T-helper 9 cell (primary cell): Measurements from ENCODE around the gene SECISBP2.

ENCODE experiments used
- DNase-seq: peaks from one replicate; pipeline ENCODE4 v3.0.0-alpha.2; 2020

The SECISBP2 gene

DNA sequence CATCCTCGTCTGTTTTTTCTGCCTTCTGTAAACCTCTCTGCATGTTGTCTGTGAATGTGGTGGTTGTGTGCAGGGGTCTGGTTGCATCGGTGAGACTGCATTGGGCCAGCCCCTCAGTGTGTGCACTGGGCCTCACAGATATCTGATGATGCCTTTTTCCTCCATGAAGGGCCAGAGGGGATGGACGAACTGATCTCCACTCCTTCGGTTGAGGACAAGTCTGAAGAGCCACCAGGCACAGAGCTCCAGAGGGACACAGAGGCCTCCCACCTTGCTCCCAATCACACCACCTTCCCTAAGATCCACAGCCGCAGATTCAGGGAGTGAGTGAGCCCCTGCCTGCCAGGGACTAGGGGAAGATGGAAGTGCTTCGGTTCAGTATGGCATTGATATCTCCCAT lies 31.3 kb downstream of the SECISBP2 start:
- no peak for DNase-seq

DNA sequence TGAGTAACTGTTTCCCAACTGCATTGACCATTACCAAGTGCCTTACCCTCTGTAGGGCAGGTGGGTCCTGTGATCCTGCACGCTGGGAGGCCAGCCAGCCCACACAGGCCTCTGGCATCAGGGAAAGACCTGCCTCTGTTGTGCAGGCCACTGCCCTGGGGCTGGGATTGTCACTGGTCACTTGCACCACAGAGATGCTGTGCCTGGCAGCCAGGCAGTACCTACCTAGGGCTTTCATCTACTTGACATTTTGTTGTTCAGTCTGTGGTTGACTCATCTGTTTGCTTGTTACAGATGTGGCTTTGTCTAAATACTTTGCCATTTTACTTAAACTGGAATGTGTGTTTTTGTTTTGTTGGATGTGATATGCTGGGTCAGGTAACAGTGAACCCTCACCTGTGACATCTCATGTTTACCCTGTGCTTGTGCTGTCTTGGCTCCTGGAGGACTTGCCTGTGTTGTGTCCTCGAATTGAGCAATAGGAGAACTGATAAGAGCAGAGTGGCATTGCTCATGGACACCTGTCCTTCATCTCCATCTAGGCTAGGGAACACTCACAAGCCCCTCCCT lies 32.8 kb downstream of the SECISBP2 start:
- no peak for DNase-seq

DNA sequence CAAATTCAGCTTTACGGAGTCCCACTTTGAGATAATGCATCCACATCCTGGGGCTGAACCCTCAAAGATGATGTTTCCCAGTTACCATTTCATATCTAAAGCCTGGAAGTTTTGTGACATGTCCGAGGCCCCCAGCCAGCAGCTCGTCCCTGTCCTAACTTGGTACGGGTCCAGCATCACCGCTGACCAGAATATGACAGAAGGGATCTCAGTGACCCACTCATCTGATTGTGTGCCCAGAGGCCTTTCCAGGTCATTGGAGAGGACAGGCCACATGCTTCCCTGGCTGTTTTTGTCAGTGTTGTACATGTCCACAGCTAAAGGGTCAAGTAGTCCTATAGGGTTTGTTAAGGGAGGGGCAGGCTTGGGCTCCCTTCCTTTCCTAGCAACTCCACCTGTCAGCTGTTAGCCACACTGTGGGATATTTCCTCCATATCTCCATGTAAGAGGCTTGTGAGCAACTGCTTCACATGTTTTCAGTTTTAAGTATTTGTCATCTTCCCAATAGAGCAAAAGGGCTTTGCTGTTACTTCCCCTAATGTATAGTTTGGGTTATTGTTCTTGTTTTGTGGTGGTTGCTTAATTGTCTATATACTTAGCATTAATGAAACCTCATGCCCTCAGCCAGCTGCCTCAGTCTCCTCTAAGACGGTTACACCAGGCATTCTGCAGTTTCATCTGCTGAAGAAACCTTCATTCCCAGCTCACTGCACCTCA lies 33.4 kb downstream of the SECISBP2 start:
- DNase-seq: no peak

DNA sequence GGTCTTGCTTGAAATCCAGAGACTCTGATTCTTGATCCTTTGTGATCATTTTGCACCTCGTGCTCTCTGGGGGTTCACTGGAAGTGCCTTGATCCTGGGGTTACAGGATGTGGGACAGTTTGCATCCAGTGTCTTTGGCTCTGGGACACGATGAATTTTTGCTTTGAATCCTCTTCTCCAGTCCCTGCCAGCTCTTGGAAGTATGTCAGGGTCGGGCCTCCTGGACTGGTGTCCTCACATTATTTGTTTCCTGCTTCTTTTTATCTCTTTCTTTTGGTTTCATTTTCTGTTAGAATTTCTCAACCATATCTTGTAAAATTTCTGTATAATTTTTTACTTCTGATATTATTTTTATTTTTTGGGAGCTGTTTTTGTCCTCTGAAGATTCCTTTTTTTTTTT lies 34.2 kb downstream of the SECISBP2 start:
- DNase-seq: no peak

DNA sequence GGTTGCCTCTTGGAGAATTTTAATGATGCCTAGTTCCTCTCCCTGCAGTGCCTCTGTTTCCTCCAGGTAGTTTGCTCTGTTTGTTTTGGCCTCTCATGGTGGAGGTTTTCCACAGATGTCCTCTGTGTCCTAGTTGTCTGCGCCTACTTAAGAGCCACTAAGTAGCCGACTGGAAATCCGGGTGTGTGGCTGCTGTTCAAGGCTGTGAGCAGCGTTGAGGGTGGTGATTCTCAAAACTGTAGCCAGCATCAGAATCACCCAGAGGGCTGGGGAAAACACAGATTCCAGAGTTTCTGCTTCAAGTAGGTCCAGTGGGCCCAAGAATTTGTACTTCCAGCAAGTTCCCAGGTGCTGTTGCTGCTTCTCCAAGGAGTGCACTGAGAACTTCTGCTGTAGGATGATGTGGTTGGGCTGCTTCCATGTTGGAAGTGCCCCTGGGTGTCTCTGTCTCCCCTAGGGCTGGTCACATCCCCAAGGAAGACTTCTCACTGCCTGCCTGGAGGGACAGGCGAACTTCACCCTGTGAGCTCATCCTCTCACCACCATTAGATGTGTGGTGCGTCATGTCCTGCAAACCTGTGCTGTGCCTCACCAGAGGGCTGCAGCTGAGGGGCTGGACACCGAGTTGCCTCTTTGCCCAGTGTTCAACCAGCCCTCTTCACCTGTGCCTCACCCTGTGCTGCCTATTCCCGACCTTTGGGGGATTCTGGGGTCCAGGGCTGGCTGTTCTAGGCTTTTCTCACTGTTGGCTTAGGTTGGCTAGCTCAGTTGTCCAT lies 34.8 kb downstream of the SECISBP2 start:
- DNase-seq: no peak

DNA sequence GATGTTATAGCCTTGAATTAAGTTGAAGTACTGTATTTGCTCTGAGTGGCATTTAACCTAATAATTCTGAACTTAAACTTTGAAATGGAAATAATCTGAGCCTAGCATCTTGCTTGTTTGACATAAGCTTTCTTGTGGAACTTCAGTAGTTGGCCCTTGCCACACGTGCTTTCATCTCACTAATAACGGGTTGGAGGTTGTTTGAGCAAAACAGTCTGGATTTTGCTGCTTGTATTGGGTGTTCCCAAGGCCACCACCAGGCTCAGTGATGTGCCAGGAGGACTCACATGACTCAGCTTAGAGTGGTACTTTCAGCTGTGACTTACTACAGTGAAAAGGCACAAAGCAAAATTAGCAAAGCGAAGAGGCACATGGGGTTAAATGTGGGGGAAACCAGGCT lies 35.7 kb downstream of the SECISBP2 start:
- DNase-seq: no peak

DNA sequence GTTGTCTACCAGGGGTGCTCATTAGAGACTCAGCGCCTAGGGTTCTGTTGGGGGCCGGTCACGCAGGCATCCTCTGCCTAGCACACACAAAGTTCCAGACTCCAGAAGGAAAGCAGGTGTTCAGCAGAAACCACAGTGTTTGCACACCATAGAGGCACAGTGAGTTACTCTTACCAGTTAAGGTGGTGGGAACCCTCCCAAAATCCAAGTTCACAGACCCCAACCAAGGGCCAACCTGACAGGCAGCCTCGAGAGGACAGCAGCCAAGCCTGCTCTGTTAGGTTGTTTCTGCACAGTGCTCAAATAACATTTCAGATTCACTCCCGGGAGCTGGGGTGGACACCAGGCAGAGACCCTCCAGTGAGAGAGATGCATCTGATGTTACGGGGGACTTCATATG lies 36.2 kb downstream of the SECISBP2 start:
- no peak for DNase-seq

DNA sequence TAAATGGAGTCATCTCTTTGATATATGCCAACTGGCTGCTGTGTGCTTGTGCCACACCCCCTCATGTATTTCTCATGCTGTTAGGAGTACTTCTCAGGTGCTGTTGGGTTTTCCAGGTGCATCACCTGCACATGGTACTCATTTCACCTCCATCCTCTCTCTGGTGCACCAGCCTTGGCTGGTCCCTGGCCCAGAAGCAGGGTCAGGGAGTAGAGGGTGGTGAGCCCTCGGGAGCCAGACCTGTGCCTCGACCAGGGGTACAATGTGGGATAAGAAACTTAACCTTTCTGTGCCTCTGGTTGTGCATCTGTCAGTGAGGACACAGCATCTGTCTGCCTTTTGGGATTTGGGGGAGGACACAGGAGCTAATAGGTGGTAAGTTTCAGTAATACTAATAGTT lies 38.5 kb downstream of the SECISBP2 start:
- no peak for DNase-seq

DNA sequence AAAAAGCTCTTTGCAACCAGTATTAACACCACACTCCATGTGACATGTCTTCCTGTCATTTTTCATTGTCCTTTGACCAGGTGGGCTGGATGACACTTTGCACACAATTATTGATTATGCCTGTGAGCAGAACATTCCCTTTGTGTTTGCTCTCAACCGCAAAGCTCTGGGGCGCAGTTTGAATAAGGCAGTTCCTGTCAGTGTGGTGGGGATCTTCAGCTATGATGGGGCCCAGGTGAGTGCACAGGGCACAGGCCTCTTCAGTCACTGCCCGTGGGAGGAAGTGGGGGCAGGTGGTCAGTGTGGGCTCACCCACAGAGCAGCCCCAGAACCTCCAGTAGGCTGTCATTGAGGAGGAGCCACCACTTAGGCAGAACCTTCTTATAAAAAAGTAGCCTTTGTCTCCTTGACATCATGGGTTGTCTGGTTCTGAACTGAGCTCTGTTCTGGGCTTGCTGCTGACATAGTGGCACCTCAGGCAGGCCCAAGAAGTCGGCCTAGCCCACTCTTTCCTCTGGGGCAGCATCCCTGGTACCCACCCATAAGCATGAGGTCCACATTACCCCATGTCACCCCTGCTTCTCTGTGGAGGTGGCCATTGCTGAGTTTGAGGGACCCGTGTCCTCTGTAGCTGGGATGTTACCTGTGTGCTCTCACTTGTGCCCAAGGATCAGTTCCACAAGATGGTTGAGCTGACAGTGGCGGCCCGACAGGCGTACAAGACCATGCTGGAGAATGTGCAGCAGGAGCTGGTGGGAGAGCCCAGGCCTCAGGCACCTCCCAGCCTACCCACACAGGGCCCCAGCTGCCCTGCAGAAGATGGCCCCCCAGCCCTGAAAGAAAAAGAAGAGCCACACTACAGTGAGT lies 39.3 kb downstream of the SECISBP2 start:
- DNase-seq: no peak

DNA sequence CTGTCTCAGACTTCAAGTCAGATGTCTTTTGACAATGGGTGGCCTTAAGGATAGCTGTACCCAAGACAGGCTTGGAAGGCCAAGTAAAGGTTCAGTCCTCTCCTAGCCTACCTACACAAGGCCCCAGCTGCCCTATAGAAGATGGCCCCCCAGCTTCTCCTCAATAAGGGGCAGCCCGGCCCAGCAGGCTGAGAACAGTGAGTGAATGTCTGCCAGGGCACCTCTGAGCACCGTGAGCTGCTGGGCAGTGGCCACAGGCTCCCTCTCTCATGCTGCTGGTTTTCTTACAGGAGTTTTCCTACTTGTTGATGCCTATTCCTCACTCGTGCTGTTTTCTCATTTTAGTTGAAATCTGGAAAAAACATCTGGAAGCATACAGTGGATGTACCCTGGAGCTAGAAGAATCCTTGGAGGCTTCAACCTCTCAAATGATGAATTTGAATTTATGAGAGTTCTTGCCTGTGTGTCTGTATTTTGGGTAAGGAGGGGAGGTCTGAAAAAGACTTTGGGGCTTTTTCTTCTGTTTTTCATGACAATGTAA lies 40.1 kb downstream of the SECISBP2 start:
- DNase-seq: no peak

DNA sequence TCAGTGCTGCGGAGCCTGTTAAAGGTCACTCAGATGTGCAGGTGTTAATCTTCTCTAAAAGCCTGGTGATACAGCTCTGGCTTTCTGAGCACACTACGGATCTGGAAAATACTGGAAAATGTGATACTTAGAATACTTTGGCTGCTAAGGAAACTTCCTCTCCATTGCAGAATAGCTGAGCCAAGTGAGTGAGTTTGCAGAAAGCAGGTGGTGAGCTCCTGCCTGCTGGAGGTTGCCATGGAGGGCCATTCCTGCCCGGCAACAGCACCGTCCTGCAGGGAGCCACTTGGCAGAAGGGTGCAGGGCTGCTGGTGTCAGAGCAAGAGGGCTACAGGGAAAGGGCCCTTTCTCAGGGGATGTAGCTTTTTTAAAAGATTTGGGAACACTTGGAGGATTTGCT lies 40.7 kb downstream of the SECISBP2 start:
- DNase-seq: no peak

DNA sequence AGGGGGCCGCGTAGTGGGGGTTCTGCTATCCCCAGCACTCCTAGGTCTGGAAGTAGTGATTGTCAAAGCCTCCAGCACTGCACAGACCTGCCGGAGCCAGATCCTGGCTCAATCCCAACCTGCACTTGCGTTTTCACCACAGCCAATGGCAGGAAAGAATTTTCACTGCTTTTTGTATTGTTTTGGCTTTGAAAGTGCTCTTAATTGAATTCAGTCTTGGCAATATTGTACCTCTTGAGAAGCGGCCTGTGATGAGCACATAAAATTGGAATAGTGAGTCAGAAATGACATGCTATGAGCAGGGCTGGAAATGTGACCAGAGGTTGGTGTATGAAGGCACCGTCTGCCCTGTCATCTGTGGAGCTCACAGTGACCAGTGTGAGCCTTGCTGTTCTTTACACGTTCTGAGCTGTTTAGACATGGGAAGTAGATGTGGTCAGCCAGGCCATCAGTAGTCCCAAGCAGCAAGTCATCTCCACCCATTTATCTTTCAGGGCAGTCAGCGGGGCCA lies 41.5 kb downstream of the SECISBP2 start:
- DNase-seq: no peak

DNA sequence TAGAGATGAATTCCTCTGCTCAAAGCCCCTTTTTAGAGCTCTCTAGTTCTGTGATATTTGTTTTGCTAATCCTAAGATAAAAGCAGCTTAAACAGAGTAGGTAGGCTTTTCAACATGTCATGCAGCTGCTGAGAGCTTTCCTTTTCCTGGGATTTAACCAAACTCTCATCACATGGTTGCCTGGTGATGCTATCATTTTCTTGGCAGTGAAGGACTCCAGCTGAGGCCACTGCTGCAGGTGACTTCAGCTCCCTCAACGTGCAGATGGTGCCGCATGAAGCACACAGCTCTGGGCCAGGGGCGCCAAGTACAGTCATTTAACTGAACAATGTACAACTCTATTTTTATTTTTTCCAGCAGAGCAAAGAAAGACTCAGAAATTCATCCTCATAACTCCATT lies 42.2 kb downstream of the SECISBP2 start:
- no peak for DNase-seq

DNA sequence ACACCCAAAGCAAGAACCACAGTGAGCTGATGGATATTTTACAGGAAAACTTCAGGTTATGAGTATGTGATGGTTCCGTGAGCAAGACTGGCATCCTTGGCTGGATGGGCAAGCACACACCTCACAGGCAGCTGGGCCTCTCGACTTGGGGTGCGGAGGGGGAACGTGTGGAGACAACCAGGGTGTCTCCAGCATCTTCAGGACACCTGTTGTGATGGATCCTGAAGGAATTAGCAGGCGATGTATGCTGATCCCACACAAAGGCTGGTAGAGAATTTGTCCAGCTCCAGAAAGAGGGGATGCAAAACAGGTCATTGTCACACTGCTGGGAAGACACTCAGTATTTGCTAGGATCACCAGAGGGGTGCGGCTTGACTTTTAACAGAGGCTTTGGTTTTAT lies 42.7 kb downstream of the SECISBP2 start:
- no peak for DNase-seq

DNA sequence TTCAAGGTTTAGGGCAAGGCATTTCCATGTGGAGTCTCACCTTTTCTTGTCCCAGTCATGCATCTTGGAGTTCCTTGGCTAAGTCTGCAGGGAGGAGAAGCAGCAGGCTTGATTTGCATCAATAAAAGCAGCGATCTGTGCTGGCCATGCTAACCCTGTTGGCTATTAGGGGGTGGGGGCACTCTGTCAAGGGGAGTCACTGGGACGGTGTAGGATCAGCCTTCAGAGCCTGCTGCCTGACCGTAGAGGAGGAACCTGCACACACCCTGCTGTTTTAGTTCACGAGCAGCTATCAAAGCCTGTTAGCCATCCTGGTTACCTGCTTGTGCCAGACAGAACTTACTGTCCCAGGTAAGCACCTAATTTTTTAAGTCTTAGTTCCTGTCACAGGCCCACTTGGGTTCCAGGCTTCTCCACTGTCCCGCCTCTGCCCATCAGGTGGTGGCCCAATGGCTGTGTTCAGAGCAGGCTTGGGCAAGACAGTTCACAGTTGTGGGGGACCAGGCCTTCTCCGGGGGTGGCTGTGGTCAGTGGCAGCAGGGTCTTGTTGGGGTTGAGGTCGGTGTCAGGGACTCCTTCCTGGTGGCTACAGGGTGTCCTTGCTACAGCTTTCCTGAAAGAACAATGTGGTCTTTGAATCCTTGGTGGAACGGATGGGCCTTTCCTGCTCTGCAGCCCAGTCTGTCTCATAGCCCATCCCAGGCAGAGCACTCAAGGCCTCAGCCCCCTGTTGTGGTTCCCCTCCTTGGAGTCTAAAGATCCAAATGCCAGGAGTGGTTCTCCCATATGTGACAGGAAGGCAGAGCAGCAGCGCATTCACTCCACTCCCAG lies 43.7 kb downstream of the SECISBP2 start:
- no peak for DNase-seq

DNA sequence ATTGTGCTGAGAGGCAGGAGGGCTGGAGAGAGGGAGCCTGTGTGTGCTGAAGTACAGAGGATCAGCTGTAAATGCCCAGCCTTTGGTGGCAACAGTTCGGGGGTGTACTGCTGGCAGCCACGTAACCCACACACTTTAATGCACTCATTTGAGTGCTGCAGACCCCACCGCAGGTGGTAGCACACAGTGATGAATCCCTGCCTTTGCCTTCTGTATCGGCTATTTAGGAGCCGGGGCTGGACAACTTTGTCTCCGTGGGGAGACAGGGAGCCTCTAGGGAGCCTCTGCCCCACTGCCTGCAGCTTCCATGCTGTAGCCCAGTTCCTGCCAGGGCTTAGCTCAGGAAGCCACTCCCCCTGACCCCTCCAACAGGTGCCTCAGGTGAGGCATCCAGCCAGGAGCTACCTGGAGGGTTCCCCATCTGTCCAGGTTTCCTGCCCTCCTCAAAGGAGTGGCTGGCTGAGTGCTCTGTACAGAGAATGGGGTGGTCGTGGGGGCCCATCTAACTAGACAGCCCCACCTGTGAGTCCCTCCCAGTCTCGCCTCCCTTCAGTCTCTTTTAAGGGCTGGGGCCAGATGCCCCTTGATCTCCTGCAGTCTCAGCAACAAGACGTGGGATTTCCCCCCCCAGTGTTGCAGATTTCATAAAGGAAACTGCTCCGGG lies 44.5 kb downstream of the SECISBP2 start:
- DNase-seq: no peak

DNA sequence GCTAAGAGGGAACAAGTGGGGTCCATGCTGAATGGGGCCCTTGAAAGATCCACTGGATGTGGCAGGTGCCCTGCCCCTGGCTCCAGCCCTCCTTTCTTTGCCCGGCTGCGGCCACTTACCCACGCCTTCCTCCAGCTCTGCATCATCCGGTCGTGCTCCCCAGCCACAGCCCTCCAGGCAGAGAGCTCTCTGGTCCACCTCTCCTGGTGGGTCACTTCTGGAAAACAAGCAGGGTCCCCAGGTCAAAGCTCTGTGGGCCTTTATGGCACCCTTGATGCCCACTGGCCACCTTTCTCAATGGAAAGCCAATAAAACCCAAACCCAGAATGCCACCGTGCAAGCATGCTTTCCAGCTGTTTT lies 45.0 kb downstream of the SECISBP2 start:
- no peak for DNase-seq

DNA sequence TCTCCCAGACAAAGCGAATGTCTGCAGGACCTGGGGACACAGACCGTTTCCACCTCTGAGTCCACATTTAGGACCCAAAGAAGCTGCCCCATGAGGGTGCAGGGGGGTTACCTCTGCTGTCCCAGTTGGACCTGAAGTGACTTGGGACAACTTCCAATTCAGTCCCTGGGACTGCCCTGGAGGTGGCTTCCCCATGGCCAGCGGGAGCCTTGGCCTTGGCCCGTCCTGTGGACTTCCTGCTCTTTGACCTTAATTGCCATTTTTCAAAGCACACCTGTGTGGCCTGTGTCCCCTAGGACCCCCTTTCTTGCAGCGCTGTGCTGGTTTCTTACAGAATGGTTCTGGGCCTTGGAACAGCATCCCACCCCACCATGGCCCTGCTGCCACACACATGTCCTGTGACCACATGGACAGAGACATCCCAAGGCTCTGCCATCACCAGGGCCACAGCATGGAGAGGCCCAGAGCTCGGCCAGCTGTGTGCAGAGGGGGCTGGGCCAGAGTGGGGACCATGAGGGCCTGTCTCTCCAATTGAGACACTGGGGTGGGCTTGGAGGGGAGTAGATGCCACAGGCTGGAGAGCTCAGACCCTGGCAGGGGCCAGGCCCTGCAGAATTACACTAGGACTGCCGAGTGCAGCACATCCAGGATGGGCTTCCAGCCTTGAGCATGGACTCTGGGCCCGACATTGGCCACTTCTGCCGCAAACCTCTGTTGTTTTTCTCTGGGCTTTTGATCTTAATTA lies 45.8 kb downstream of the SECISBP2 start:
- no peak for DNase-seq

DNA sequence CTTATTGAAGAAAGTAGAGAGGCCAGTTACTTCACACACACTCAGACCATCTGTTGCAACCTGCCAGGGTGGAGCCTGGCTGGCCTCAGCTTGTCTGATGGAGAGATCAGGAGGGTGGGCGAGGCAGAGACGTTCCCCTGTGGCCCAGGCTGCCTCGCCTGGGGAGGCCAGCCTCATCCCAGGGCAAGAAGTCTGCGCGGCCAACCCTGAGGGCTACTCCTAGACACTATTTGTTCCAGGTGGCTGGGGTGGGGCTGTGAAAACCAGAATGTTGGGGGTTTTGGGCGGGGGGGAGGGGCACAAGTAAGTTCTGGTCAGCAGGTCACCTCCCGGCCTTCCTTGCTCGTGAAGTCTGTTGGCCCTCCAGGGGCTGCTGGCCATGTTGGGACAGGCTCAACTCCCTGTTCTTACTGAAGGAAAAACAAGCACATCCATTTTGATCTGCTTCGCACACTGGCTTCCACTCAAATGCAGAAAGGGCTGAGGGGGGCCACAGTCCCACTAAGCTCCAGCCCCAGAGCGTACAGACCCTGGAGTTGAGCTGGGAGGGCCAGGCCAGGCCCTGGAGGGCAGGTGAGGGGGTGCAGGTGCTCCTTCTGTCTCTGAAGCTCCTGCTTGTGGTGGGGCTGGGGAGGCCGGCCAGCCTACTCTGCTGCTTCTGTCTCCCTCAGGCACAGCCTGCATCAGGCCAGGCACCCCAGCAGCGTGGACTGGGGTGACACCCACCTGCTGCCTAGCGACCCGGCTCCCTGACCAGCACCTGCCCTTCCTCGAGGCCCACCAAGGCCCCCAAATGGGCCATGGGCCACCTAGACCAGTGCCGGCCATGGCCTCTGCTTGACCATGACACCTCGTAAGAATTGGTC lies 46.6 kb downstream of the SECISBP2 start:
- no peak for DNase-seq

DNA sequence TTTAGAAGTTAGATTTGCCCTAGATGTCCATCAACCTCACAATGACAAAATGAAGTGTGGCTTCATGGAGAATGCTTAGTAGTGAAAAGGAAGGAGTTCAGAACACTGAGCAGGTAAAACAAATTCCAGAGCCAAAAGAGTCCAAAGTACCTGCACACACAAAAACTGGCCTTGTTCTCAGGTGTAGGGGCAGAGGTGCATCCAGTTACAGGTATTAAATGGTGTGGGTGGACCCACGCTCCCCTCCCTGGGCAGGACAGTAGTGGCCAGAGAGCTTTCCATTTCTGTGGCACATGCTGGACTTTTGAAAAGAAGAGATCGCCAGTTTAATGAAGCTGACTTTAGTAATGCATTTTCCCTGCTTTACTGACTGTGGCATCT lies 47.2 kb downstream of the SECISBP2 start:
- no peak for DNase-seq
